WTC11 (cell line): ENCODE data around the gene COL4A2. TPM values are rescaled to one million over a fixed set of nuclear protein-coding genes. Genes with fewer than 3 reads are reported as not detected.

ENCODE experiments used
- ATAC-seq: fragments of 200-7000 bp; cut with Tn5 transposase; 2 replicates; pipeline ENCODE4 v1.10.0; 2021; ENCODE audit warnings: mild to moderate bottlenecking, moderate library complexity
- CTCF ChIA-PET: fragments of 300-600 bp; sonication (Branson Sonifier 250); formaldehyde crosslinking; loops from one replicate; lab custom pipeline; 2021; ENCODE audit warnings: antibody characterized with exemption; lab: Charles Lee
- POLR2A ChIA-PET: fragments of 350-600 bp; sonication (Branson Sonifier 250); formaldehyde crosslinking; loops from one replicate; lab custom pipeline; 2021; ENCODE audit warnings: antibody characterized with exemption; lab: Charles Lee
- DNase-seq: peaks from one replicate; pipeline ENCODE4 v3.0.0; 2021; ENCODE audit warnings: low spot score
- H3K27ac Mint-ChIP-seq: 2 replicates; pipeline ENCODE4 v1.8.0; 2021; ENCODE audit warnings: mixed read lengths
- H3K27me3 Mint-ChIP-seq: 2 replicates; pipeline ENCODE4 v1.8.0; 2021; ENCODE audit warnings: low read depth, mild to moderate bottlenecking, moderate library complexity, mixed read lengths
- H3K36me3 Mint-ChIP-seq: 2 replicates; pipeline ENCODE4 v1.8.0; 2021; ENCODE audit warnings: mixed read lengths
- H3K4me1 Mint-ChIP-seq: 2 replicates; pipeline ENCODE4 v1.8.0; 2022; ENCODE audit warnings: mixed read lengths
- H3K4me3 Mint-ChIP-seq: 2 replicates; pipeline ENCODE4 v1.8.0; 2021; ENCODE audit warnings: mild to moderate bottlenecking, moderate library complexity, mixed read lengths
- H3K9me3 Mint-ChIP-seq: 2 replicates; pipeline ENCODE4 v1.8.0; 2021; ENCODE audit warnings: mixed read lengths
- AFF4 ChIP-seq: sonication (generic); formaldehyde crosslinking; IDR thresholded peaks from 2 replicates; pipeline ENCODE4 v1.8.1; 2023; ENCODE audit warnings: mild to moderate bottlenecking, missing genetic modification reagents, borderline replicate concordance
- CDX4 ChIP-seq: fragments of 250-450 bp; sonication (Bioruptor Pico); IDR thresholded peaks from 2 replicates; pipeline ENCODE4 v1.9.0; 2021; ENCODE audit warnings: moderate library complexity, mild to moderate bottlenecking, inconsistent platforms, borderline replicate concordance
- ESRRA ChIP-seq: sonication (generic); formaldehyde crosslinking; IDR thresholded peaks from 2 replicates; pipeline ENCODE4 v1.8.1; 2022; ENCODE audit warnings: mild to moderate bottlenecking, missing genetic modification reagents, borderline replicate concordance
- ETV6 ChIP-seq: sonication (generic); formaldehyde crosslinking; IDR thresholded peaks from 2 replicates; pipeline ENCODE4 v1.8.1; 2022; ENCODE audit warnings: mild to moderate bottlenecking, missing genetic modification reagents
- GTF2I ChIP-seq: fragments of 250-450 bp; sonication (Bioruptor Pico); conservative IDR thresholded peaks from 2 replicates; pipeline ENCODE4 v1.4.0; 2021; ENCODE audit warnings: mild to moderate bottlenecking
- JAZF1 ChIP-seq: fragments of 250-450 bp; sonication (Bioruptor Pico); IDR thresholded peaks from 2 replicates; pipeline ENCODE4 v1.9.0; 2021; ENCODE audit warnings: moderate library complexity, mild to moderate bottlenecking, inconsistent platforms
- JUN ChIP-seq: sonication (generic); formaldehyde crosslinking; IDR thresholded peaks from 2 replicates; pipeline ENCODE4 v1.8.0; 2023; ENCODE audit warnings: mild to moderate bottlenecking, missing genetic modification reagents
- MXD4 ChIP-seq: fragments of 250-450 bp; sonication (Bioruptor Pico); IDR thresholded peaks from 2 replicates; pipeline ENCODE4 v1.8.0; 2021; ENCODE audit warnings: mild to moderate bottlenecking, moderate library complexity, borderline replicate concordance
- NFATC4 ChIP-seq: fragments of 250-450 bp; sonication (Bioruptor Pico); IDR thresholded peaks from 2 replicates; pipeline ENCODE4 v1.9.0; 2021; ENCODE audit warnings: mild to moderate bottlenecking
- PRDM15 ChIP-seq: sonication (generic); formaldehyde crosslinking; IDR thresholded peaks from 2 replicates; pipeline ENCODE4 v1.8.0; 2022; ENCODE audit warnings: missing genetic modification reagents
- PRRX2 ChIP-seq: fragments of 250-450 bp; sonication (Bioruptor Pico); IDR thresholded peaks from 2 replicates; pipeline ENCODE4 v1.8.0; 2021; ENCODE audit warnings: mild to moderate bottlenecking
- ZBTB43 ChIP-seq: sonication (generic); formaldehyde crosslinking; IDR thresholded peaks from 2 replicates; pipeline ENCODE4 v1.8.1; 2023; ENCODE audit warnings: mild to moderate bottlenecking, missing genetic modification reagents
- ZMAT4 ChIP-seq: fragments of 250-450 bp; sonication (Bioruptor Pico); IDR thresholded peaks from 2 replicates; pipeline ENCODE4 v1.9.0; 2021; ENCODE audit warnings: mild to moderate bottlenecking
- ZNF121 ChIP-seq: sonication (generic); formaldehyde crosslinking; IDR thresholded peaks from 2 replicates; pipeline ENCODE4 v1.8.0; 2023; ENCODE audit warnings: missing genetic modification reagents
- ZNF232 ChIP-seq: sonication (generic); formaldehyde crosslinking; IDR thresholded peaks from 2 replicates; pipeline ENCODE4 v1.8.0; 2022; ENCODE audit warnings: mild to moderate bottlenecking, missing genetic modification reagents
- ZNF263 ChIP-seq: sonication (generic); formaldehyde crosslinking; IDR thresholded peaks from 2 replicates; pipeline ENCODE4 v1.8.1; 2022; ENCODE audit warnings: low read depth, mild to moderate bottlenecking, moderate library complexity, missing genetic modification reagents
- ZNF396 ChIP-seq: fragments of 250-450 bp; sonication (Bioruptor Pico); IDR thresholded peaks from 2 replicates; pipeline ENCODE4 v1.8.0; 2021; ENCODE audit warnings: mild to moderate bottlenecking, moderate library complexity, borderline replicate concordance
- ZSCAN18 ChIP-seq: fragments of 250-450 bp; sonication (Bioruptor Pico); IDR thresholded peaks from 2 replicates; pipeline ENCODE4 v2.1.2; 2022; ENCODE audit warnings: mild to moderate bottlenecking, moderate library complexity
- total RNA-seq: library from RNA; stranded (reverse); gene quantifications from 3 replicates; pipeline ENCODE4 v1.2.3, GENCODE V29; 2021

Gene COL4A2
- total RNA-seq, 1 experiment from 2014 or later = 109 TPM

- H3K9me3 Mint-ChIP-seq = peaks cover 4% of the 10 kb centered on the region
- ATAC-seq (no peak), DNase-seq (no peak)
- H3K36me3 Mint-ChIP-seq = no peaks in the 10 kb centered on the region
- TF ChIP-seq ZMAT4 (CRISPR knock-in tag) (no peak), AFF4 (no peak), PRRX2 (CRISPR knock-in tag) (no peak), ESRRA (no peak), ZNF121 (CRISPR knock-in tag) (no peak), ETV6 (CRISPR knock-in tag) (no peak), NFATC4 (no peak), MXD4 (no peak), JAZF1 (CRISPR knock-in tag) (no peak), CDX4 (CRISPR knock-in tag) (no peak), JUN (no peak), ZSCAN18 (CRISPR knock-in tag) (no peak), ZNF263 (CRISPR knock-in tag) (no peak), ZBTB43 (CRISPR knock-in tag) (no peak), ZNF232 (no peak), GTF2I (CRISPR knock-in tag) (no peak), ZNF396 (no peak), PRDM15 (CRISPR knock-in tag) (no peak)
- H3K27me3 Mint-ChIP-seq = no peaks in the 10 kb centered on the region
- H3K4me3 Mint-ChIP-seq = no peak overlapping the region
- peaks cover 9% of the 10 kb centered on the region for H3K4me1 Mint-ChIP-seq
- ChIA-PET CTCF (interaction anchor here (1.0 kb wide), 1 partner anchor 9 kb away, joined by 3 read pairs; no protein-coding TSS in a partner anchor), POLR2A (no interaction called here)
- H3K27ac Mint-ChIP-seq = no peak overlapping the region
These were observed 40.0 kb downstream of the COL4A2 start for GRCh38 chr13:110347088-110347487.
